ENCODE measurements around the gene RET.

Gene RET

DNA sequence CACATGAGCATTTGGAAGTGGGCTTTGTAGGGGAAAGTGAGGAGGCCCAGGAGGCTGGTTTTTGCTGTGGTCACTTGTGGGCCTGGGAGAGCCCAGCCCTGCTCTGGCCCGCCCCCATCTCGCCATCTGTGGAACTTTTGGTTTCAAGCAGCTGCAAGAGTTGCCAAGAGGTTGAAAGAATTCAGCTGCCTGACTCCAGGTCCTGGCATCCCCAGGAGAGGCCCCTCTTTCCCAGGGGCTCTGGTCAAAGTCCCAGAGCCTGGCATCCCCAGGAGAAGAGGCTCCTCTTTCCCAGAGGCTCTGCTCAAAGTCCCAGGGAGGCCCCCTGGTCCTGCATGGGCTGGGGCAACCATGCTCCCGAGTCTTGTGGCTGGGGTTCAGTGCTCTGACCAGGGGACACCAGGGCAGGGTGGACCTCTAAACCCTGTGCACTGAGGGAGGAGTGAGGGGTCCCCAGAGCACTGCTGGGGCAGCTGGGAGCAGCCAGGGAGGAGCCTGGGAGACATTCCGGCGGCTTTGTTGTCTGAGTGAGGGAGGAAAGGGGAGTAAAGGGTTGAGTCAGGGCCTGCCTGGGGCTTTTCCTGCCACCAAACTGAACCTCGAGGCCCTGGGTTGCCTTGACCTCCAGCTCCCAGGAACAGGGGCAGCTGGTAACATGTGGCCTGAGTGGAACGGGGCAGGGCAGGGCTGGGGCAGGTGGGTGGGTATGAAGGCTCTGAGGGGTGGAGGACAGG, 33.6 kb downstream of the RET start:
- no peak for DNase-seq

DNA sequence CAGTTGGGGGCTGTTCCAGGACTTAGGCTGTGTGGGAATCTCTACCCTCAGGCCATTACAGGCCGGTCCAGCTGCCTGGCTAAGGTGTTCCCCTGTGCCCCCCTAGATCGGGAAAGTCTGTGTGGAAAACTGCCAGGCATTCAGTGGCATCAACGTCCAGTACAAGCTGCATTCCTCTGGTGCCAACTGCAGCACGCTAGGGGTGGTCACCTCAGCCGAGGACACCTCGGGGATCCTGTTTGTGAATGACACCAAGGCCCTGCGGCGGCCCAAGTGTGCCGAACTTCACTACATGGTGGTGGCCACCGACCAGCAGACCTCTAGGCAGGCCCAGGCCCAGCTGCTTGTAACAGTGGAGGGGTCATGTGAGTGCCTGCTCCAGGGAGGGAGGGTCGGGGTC, 34.2 kb downstream of the RET start:
- no peak for DNase-seq

DNA sequence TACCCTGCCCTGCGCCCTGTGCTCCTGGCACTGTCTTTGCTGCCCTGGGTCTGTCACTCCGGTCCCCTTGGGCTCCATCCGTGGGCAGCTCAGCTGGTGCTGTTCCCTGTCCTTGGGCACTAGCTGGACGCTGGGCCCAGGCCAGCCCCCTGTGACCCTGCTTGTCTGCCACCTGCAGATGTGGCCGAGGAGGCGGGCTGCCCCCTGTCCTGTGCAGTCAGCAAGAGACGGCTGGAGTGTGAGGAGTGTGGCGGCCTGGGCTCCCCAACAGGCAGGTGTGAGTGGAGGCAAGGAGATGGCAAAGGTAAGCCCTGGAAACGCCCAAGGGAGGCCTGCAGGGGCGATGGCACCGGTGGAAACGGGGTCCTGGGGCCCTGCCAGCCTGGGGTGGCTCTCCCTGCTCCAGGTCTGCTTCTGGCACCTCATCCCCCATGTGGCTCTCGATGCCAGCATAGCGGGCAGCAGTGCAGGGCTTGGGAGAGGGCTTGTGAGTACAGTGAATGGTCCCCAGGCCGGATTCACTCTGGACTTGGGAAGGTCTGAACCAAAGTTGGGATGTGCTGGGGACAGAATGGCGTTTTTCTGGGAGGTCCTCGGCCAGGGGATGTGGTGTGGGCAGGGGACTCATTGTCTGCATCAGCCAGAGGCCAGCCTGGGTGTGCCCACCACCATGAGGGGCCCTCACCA, 35.2 kb downstream of the RET start:
- DNase-seq, result no peak

DNA sequence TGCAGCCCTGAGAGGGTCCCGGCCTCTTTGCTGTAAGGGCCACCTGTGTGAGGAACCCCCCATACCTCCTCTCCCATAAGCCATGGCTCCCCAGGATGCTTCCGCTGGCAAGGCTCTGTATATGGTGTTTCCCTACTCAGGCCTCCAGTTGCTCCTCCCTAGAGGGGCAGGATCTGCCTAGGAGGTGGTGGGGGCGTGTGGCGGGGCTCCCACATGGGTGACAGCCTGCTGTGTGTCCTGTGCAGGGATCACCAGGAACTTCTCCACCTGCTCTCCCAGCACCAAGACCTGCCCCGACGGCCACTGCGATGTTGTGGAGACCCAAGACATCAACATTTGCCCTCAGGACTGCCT, 35.7 kb downstream of the RET start:
- DNase-seq, result no peak

DNA sequence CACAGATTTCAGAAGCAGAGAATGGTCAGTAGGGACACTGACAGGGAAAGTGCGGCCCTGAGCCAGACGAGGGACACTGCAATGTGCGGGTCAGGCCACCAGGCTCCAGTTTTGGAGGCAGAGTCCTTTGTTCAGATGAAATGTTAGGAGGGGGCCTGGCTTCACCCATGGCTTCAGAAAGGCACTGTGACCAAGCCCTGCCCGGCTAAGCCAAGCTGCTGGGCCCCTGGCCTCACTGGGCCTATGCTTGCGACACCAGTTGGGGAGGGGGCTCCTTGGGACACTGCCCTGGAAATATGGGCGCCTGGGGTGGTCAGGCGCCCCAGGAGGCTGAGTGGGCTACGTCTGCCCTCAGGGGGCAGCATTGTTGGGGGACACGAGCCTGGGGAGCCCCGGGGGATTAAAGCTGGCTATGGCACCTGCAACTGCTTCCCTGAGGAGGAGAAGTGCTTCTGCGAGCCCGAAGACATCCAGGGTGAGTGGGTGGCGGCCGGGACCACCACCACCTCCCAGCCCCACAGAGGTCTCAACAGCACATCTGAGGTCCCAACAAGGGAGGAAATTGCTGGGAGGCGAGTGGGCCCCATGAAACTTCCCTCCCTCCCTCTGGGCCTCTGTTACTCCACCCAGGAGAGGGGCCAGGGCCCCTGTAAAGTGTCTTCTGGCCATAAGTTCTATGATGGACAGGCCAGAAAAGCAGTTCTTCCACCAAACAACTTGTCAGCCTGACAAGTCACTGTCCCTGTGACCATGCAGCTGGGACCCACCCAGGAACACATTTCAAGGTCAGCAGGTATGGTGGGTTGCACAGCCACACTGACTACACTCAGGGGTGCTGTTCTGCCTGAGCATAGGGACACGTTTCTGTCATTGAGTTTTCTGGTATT, 36.6 kb downstream of the RET start:
- DNase-seq, result no peak

DNA sequence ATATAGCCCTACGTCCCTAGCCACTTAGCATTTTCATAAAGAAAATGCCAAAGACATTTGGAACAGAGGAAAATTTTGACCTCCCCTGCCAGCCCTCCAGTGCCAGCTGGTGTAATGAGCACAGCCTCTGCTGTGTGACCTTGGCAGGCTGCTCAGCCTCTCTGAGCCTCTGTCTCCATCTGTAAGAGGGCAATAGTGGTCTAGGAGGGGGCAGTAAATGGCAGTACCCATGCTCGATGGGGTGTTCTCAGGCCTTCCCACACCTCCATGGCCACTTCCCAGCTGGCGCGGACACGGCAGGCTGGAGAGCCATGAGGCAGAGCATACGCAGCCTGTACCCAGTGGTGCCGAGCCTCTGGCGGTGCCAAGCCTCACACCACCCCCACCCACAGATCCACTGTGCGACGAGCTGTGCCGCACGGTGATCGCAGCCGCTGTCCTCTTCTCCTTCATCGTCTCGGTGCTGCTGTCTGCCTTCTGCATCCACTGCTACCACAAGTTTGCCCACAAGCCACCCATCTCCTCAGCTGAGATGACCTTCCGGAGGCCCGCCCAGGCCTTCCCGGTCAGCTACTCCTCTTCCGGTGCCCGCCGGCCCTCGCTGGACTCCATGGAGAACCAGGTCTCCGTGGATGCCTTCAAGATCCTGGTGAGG, 37.3 kb downstream of the RET start:
- no peak for DNase-seq

DNA sequence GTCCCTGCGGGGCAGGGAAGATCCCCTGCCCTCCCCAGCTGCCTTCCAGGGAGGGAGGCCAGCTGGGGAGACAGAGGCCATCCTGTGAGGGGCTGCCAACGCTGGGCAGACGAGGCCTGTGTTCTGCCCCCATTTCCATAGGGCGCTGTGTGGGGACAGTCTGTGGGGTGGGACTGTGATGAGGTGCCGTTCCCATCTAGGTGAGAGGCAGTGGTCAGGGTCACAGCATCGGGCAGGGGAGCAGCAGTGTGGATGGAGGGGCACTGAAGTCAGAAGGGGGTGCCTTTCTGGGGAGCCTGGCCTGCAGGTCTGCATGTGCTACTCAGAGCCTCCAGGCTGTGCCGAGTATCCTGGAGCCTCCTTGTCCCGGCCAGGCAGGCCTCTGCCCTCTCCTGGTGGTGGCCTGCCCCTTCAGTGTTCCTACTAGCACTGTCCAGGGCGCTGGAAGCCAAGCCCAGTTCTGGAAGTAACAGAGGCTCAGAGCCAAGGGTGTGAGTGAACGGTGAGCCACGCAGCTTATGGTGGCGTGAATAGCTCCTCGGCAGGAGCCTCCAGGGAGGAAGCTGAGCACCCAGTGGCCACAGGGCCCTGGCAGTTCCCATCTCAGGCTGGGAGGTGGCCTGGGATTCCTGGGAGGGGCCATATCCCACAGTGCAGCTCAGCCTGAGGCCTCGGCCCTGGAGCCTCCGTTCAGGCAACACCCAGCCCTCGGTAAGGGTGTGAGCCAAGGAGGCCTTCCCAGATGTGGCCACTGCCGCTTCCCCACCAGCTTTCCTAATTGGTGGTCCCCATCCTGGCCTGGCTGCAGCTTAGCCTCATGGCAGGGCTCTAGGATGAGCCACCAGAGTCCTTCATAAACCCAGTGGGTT, 38.1 kb downstream of the RET start:
- no peak for DNase-seq

DNA sequence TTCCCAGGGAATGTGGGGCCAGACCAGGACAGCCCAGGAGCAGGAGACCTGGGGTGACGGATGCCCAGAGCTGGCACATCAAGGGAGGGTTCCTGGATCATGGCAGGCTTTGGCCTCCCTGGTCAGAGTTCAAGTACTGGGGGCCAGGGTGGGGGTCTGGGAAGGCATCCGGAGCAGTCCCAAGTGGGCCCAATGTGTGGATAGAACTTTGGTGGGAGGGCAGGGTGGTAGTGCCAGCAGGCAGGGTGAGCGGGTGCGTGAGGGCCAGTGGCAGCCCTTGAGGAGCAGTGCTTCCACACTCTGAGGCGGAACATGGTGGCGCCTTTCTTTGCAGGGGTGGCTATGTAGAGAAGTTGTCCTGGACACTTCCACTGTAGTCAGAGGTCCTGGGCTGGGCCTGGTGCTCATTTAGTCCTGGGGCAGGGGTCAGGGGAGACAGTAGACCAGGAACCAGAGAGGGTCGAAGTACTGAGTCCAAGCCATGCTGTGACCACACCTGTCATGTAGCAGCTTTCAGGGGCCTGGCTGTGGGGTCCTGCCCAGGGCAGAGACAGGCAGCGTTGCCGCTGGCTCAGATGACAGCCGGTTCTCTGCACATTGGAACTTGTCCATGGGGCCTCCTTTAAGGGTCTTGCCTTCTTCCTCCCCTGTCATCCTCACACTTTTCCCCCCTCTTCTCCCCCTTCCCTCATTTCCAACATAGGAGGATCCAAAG, 39.2 kb downstream of the RET start:
- DNase-seq, result no peak

DNA sequence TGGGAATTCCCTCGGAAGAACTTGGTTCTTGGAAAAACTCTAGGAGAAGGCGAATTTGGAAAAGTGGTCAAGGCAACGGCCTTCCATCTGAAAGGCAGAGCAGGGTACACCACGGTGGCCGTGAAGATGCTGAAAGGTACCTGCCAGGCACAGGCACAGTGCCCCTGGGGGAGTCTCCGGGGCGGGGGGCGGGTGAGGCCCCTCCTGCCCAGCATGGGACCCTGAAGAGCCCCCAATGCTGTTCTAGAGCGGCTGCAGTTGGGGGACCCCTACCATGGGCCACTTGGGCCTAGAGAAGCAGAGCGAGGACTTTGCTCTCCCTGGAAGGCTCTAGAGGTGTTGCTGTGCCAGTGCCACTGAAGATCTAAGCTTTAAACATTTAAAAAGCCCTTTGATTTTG, 39.7 kb downstream of the RET start:
- DNase-seq, result no peak

DNA sequence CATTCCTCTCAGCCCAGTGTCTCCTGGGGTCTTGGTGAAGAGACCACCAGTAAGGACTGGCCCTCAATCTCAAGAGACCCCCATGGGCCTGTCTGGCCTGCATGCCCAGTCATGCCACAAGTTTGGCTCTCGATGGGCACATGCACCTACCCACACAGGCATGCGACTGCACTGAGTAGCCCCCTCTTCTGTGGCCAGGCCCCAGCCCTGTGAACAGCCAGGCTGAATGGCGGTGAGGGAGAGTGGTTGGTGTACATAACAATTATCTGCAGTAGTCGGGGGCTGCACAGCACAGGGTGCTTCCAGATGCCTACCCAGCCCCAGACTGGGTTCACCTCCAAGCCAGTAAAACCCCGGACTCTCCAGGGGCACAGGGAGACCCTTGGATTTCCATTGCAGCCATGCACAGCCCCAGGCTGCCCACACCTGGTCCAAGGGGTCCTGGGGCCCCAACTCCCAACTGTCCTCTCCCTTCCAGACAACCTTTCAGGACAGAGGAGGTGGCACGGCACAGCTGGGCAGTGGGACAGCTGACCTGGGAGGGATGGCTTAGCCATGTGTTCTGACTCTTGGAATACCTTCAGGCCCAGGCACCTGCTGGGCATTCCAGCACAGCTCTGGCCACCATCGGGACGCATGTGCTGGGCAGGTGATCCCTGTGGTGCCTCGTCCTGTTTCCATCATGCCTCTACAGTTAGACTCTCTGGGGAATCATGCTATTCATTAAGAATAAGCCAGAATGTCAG, 40.3 kb downstream of the RET start:
- DNase-seq, result no peak

DNA sequence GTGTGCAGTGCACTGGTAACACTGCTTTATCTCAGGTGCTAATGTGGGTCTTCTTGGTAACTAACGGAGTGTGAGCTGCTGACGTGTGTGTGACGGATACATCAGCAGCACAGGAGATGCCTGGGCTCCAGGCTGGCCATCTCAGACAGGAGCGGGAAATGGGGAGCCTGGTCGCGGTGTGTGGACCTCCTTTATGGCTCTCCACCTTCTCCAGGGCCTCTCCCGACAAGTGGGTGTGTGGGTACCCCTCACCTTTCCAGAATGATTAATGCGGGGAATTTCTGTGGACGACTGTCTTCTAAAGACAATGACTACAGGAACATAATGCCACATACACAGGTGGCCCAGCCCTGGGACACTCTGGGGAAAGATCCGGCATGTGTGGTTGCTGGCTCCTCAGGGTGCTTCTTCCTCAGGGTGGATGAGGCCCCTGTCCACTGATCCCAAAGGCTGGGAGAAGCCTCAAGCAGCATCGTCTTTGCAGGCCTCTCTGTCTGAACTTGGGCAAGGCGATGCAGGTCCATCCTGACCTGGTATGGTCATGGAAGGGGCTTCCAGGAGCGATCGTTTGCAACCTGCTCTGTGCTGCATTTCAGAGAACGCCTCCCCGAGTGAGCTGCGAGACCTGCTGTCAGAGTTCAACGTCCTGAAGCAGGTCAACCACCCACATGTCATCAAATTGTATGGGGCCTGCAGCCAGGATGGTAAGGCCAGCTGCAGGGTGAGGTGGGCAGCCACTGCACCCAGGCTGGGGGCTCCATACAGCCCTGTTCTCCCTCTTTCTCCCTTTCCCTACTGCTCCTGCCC, 41.1 kb downstream of the RET start:
- no peak for DNase-seq

DNA sequence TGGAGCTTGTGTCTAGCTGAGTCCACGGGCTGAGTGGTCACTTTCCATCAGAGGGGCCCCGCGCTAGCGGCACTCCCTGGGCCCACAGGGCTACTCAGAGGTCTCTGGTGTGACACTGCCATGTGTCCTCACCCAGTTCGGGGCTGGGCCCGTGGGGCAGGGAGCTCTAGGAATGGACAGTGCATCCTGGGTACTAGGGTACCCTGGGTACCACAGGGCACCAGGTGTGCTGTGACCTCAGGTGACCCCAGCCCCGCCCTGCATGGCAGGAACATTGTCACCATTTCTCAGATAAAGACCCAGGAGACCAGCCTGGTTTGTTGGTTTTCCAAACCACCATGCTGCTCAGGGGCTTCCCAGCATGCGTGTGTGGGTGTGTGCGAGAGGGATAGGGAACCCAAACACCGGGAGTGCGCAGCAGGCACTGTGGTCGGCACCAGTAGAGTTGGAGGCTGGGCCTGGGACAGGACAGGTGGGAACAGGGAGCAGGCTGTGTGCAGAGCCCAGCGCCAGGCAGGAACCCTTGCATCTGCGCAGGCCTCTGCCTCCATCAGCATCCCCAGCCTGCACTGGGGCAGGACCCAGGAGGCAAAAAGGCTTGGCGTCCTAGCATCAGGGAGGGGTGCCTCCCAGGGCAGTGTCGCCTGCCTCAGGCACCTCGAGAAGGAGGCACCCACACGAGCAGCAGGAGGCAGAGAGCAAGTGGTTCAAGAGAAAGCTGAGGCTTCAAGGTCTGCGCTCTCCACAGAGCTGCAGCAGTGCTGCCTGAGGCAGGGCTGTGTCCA, 42.0 kb downstream of the RET start:
- no peak for DNase-seq

DNA sequence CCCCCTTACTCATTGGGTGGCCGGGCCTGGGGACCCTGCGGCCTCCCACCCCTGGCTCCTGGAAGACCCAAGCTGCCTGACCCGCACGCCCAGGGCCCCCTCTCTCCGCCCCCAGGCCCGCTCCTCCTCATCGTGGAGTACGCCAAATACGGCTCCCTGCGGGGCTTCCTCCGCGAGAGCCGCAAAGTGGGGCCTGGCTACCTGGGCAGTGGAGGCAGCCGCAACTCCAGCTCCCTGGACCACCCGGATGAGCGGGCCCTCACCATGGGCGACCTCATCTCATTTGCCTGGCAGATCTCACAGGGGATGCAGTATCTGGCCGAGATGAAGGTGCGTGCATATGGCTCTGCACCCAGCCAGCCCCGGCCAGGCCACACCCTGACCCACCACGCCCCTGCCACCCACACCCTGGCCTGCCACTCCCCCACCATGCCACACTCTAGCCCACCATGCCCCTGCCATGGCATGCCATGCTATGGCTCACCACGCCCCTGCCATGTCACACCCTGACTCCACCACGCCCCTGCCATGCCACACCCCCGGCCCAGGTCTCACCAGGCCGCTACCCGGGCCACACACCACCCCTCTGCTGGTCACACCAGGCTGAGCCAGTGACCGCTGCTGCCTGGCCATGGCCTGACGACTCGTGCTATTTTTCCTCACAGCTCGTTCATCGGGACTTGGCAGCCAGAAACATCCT, 42.7 kb downstream of the RET start:
- DNase-seq, result no peak

DNA sequence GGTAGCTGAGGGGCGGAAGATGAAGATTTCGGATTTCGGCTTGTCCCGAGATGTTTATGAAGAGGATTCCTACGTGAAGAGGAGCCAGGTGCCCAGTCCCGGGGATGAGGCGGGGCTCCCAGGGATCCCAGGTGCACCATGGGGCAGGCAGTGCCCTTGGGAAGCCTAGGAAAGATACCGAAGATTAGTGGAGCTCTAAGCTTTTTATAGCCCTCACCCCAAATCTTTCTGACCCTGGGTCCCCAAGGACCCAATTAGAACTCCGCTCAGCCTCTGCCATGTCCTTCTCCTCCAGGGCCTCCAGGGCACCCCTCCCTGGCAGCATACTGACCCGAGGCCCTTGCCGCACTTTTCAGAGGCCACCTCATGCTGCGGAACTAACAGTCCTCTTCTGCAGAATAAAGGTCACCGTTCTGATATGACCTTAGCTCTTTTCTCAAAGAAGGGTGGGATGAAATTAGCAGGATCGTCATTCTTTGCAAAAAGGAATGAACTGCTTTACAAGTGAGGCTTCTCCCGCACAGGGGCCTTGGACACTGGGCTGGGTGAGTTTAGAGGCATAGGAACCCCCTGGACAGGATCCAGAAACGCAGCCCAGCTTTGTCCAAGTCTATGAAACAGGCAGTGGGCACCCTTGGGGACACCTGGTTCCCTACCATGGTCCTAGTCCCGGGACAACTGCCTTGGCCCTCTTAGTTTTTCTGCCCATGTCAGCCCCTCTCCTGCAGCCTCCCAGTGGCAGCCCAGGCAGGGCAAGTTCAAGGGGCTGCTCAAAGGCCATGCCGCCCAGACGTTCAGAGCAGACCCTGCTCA, 43.5 kb downstream of the RET start:
- no peak for DNase-seq

DNA sequence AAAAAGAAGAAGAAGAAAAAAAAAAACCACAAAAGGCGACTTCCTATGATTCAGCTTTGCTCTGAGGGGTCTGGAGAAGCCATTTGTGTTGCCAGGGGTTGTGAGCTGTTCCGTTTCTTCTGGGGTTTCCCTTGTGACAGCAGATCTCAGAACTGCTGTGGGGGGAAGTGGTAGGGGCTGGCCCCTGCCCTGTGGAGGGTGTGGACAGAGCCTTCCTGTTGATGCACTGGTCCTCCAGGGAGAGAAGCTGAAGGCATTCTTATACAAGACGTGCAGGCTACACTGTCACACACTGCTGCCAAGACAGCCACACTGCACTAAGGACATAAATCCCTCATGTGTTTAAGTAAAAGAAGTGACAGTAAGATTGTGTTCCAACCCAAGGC, 44.1 kb downstream of the RET start:
- DNase-seq, result peak; percentile 34

DNA sequence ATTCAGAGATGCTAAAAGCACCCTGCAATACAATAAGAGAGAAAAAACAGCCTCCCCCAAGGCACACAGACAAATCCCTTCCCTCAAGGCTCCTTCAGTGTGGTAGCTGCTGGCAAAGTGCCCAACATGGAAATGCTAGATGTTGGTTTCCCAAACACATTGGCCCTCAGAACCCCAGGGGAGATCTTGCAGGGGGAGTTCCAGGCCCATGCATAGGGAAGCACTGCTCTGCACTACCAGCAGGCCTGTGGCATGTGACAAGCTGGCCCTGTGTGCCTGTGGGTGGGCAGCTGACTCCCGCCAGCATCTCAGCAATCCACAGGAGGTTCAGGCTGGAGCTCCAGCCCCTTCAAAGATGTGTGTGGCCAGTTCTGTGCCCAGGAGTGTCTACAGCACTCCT, 44.6 kb downstream of the RET start:
- no peak for DNase-seq

DNA sequence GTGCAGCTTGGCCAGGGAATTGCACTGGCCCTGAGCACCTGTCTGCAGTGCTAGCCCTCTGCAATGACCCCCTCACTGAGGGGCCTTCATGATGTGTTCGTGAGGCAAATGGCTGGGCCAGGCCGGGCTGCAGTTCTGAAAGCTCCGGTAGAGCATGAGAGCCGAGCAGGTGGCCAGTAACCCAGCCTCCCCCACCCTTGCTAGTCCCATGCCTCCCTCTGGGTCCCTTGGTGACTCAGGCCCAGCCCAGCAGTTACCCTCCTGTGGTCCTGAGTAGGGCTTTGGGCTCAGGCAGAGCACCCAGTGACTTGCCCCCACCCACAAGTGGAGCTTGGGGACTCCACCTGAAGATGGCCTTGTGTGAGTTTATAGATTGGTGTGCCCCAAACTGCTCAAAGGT, 45.2 kb downstream of the RET start:
- DNase-seq, result no peak

DNA sequence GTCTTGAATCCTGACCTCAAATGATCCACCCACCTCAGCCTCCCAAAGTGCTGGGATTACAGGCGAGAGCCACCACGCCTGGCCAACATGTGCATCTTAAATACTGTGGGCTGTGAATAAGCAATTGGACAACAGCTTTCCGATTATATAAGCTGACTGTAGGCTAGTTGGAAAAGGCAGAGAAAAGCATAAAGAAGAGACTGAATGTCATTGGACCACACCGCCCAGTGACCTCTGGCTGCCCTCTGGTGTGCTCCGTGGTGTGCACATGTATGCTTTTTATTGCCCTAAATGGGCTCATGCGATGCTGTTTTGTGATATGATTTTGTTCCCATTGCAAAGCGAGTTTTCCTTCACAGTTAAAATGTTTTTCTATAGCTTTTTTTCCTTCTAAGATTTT, 46.0 kb downstream of the RET start:
- DNase-seq, result no peak
